Measurements from ENCODE around the gene CDH23.

DNA sequence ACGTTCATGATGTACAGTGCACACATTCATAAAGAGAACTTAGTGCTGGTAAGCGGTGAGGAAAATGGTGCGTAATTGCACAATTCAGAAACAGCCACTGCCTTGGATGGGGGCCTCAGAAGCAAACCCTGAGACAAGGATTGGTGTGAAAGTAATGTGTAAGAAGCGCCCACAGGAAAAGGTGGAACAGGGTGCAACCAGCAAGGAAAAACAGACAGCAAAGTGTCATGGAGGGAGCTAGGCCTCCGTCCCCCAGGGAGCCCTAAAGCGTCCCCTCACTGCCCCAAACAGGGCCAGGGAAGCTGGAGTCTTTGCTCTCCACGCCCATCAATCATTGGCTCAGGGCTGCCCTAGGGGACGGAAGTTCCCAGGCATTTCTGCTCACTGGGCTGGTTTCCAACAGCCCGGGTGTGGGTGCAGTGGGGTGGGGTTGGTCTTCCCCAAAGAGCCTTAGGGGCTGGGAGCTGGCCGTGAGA lies 332.5 kb downstream of the CDH23 start:
- TF ChIP-seq POLR2A (IDR thresholded peaks at IDR 0.05) = no peak
- TF ChIP-seq, protein P1, sequence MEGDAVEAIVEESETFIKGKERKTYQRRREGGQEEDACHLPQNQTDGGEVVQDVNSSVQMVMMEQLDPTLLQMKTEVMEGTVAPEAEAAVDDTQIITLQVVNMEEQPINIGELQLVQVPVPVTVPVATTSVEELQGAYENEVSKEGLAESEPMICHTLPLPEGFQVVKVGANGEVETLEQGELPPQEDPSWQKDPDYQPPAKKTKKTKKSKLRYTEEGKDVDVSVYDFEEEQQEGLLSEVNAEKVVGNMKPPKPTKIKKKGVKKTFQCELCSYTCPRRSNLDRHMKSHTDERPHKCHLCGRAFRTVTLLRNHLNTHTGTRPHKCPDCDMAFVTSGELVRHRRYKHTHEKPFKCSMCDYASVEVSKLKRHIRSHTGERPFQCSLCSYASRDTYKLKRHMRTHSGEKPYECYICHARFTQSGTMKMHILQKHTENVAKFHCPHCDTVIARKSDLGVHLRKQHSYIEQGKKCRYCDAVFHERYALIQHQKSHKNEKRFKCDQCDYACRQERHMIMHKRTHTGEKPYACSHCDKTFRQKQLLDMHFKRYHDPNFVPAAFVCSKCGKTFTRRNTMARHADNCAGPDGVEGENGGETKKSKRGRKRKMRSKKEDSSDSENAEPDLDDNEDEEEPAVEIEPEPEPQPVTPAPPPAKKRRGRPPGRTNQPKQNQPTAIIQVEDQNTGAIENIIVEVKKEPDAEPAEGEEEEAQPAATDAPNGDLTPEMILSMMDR (IDR thresholded peaks at IDR 0.05) = no peak
- TF ChIP-seq POLR2AphosphoS5 (IDR thresholded peaks at IDR 0.05) = peak in 1 of 3 donors; percentile 33

Measured in suprapubic skin (tissue), 4 donors.